ENCODE data around the gene LIN9.
"Not testable (repeated sequence)": the region's sequence is repeated elsewhere in the genome, so short reads cannot be mapped to it uniquely, and the experiment has no call there.

The LIN9 gene

DNA sequence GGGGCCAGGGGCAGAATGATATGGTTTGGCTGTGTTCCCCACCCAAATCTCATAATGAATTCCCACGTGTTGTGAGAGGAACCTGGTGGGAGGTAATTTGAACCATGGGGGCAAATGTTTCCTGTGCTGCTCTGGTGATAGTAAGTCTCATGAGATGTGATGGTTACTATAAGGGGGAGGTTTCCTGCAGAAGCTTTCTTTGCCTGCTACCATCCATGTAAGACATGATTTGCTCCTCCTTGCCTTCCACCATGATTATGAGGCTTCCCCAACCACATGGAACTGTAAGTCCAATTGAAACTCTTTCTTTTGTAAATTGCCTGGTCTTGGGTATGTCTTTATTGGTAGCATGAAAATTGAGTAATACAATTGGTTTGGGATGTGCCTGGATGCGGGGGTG, 33.7 kb upstream of the LIN9 start:
- no peak for TF ChIP-seq JUND (IDR thresholded peaks at IDR 0.05; ENCODE audit: low read depth)
- in situ Hi-C loops (cut with HindIII; ENCODE audit: low pct_unique_long_range_greater_than_20kb, low sequenced_read_pairs), result no loop called here
- no peak for DNase-seq (ENCODE audit: low read depth in 1 of 2, low spot score in 1 of 2)

DNA sequence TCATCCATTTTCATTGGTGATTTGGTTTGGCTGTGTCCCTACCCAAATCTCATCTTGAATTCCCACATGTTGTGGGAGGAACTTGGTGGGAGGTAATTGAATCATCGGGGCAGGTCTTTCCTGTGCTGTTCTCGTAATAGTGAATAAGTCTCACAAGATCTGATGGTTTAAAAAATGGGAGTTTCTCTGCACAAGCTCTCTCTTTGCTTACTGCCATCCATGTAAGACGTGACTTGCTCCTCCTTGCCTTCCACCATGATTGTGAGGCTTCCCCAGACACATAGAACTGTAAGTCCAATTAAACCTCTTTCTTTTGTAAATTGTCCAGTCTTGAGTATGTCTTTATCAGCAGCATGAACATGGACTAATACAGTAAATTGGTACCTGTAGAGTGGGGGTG, 31.1 kb upstream of the LIN9 start:
- in situ Hi-C loops (cut with HindIII; ENCODE audit: low pct_unique_long_range_greater_than_20kb, low sequenced_read_pairs); DNase-seq (ENCODE audit: low read depth in 1 of 2, low spot score in 1 of 2): not testable (repeated sequence)

DNA sequence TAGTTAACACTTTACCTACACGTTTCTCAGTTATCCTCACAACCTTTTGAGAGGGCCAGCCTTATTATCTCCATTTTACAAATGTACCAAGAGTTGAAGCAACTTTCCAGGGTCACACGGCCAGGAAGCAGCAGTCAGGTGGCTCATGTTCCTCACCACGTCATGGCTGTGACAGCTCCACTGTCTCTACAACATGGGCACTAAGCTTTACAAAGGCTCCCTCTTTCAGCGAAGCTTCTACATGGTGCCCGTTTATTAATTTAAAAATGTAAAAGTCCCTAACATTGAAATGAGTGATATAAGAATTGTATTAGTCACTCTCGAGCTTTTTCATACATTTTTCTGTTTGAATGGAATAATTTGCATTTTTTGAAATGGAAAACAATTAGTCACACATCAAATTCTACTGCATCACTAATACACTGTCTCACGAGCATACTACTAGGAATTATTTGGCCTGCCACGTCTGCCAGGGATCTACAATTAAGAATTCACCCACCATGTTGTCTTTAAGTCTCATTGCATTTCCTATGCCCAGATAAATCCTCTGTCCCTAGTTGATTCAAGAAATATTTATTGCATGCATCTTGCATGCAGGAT, 28.4 kb upstream of the LIN9 start:
- DNase-seq (ENCODE audit: low read depth in 1 of 2, low spot score in 1 of 2), result no peak
- in situ Hi-C loops (cut with HindIII; ENCODE audit: low pct_unique_long_range_greater_than_20kb, low sequenced_read_pairs), result no loop called here
- TF ChIP-seq JUND (IDR thresholded peaks at IDR 0.05; ENCODE audit: low read depth), result no peak

DNA sequence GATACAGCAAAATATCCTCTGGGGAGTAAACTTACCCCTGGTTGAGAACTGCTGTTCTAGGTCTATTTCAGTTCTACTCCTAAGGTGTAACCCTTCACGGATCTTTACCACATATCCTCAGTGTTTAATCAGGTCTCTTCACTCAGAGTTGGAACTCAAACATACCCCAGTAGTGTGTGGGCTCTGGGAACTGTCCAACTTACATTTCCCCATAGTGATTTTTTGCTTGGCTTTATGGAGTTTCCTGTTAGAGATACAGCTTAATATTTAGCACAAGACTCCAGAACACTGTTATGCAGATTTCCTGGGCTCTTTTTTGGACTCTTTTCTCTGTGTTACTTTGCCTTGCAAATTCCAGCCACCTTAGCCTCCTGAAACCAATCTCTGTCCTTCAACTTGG, 26.7 kb upstream of the LIN9 start:
- no peak for DNase-seq (ENCODE audit: low read depth in 1 of 2, low spot score in 1 of 2)
- TF ChIP-seq JUND (IDR thresholded peaks at IDR 0.05; ENCODE audit: low read depth), result no peak
- in situ Hi-C loops (cut with HindIII; ENCODE audit: low pct_unique_long_range_greater_than_20kb, low sequenced_read_pairs), result no loop called here

DNA sequence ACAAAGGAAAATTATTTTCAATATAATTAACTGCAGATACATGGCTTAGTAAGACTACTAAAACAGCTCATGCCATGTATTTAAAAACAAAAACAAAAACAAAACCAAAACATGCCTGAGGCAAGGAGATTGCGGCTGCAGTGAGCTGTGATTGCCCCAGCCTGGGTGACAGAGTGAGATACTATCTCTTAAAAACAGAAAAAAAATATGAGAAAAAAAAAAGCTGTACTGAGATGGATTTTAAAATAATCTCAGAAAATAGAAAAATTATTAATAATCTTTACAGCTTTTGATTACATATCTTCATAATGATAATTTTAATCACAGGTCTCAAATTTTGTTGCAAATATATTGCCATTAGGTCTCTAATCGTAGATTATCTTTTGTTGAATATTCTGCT, 24.0 kb upstream of the LIN9 start:
- TF ChIP-seq JUND (IDR thresholded peaks at IDR 0.05; ENCODE audit: low read depth), result no peak
- DNase-seq (ENCODE audit: low read depth in 1 of 2, low spot score in 1 of 2), result no peak
- in situ Hi-C loops (cut with HindIII; ENCODE audit: low pct_unique_long_range_greater_than_20kb, low sequenced_read_pairs), result no loop called here

DNA sequence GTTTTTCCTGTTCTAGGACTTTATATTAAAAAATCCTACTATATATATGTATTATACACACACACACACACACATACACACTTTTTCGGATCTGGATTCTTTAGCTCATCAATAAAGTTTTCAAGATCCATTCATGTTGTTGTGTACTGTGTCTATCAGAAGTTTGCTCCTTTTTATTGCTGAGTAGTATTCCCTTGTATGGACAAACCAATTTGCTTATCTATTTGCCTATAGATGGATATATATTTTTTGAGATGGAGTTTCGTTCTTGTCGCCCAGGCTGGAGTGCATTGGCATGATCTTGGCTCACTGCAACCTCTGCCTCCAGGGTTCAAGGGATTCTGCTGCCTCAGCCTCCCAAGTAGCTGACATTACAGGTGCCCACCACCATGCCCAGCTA, 20.3 kb upstream of the LIN9 start:
- in situ Hi-C loops (cut with HindIII; ENCODE audit: low pct_unique_long_range_greater_than_20kb, low sequenced_read_pairs), result no loop called here
- no peak for DNase-seq (ENCODE audit: low read depth in 1 of 2, low spot score in 1 of 2)
- no peak for TF ChIP-seq JUND (IDR thresholded peaks at IDR 0.05; ENCODE audit: low read depth)

DNA sequence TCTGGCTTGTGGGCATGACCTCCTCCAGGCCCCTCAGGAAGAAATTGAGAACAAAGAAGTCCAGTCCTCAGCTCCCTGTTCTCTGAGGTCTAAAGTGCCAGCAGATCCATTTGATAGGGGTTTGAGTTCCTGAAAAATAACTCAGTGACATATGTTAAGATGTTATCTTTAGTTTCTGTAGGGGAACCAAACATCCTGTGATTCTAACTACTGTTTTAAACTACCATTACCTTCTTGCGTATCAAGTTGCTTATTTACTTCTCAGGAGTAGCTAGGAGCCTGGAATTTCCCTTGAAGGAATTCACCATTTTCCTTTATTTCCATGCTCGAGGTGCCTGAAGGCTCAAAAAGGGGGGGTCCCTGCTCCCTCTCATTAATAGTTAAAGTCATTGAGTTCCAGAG, 18.8 kb upstream of the LIN9 start:
- in situ Hi-C loops (cut with HindIII; ENCODE audit: low pct_unique_long_range_greater_than_20kb, low sequenced_read_pairs), result no loop called here
- DNase-seq (ENCODE audit: low read depth in 1 of 2, low spot score in 1 of 2), result no peak

DNA sequence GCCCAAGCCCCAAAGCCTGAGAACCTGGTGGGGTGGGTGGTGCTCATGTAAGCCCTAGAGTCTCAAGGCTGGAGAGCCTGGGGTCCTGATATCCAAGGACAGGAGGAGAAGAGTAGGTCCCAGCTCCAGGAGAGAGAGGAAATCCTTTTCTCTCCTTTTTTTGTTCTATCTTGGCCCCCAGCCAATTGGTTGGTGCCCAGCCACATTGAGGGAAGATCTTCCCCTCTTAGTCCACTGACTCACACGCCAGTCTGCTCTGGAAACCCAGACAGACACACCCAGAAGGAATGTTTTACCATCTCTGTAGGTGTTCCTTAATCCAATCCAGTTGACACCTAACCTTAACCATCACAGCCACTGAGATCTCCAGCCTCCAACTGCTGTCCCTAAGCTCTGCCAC, 16.2 kb upstream of the LIN9 start:
- in situ Hi-C loops (cut with HindIII; ENCODE audit: low pct_unique_long_range_greater_than_20kb, low sequenced_read_pairs), result no loop called here
- DNase-seq (ENCODE audit: low read depth in 1 of 2, low spot score in 1 of 2), result no peak
- no peak for TF ChIP-seq JUND (IDR thresholded peaks at IDR 0.05; ENCODE audit: low read depth)

More for the DNA sequence above, 18.8 kb upstream of the LIN9 start:
- no peak for TF ChIP-seq JUND (IDR thresholded peaks at IDR 0.05; ENCODE audit: low read depth)

DNA sequence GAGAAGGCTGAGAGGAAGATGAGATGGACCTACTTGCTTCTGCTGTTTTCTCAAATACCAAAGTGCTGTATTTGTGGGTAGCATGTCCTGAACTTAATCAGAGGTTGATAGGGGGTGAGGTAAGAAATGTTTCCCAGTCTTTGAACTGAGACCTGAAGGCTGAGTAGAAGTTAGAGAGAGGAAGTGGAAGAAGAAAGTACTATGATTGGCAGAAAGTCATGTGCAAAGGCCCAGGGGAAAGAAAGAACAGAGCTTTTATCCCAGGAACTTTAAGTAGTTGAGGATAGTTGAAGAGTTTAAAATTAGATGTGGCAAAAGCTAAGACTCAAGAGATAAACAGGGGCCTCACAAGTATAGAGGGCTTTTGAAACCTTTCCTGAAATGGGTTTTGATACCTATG, 15.5 kb upstream of the LIN9 start:
- no peak for TF ChIP-seq JUND (IDR thresholded peaks at IDR 0.05; ENCODE audit: low read depth)
- DNase-seq (ENCODE audit: low read depth in 1 of 2, low spot score in 1 of 2), result no peak
- in situ Hi-C loops (cut with HindIII; ENCODE audit: low pct_unique_long_range_greater_than_20kb, low sequenced_read_pairs), result no loop called here

DNA sequence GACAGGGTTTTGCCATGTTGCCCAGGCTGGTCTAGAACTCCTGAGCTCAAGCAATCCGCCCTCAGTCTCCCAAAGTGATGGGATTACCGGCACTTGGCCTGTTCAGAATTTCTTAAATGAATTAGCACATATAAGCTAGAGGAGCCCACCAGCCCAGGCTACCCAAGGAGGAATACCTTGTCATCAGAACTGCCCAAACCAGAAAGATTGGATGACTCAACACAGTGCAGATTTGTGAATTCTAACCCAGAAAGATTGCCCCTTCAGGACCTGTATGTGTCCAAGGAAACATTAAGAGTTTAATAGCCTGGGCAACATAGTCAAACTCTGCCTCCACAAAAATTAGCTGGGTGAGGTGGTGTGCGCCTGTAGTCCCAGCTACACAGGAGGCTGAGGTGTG, 14.0 kb upstream of the LIN9 start:
- no peak for TF ChIP-seq JUND (IDR thresholded peaks at IDR 0.05; ENCODE audit: low read depth)
- peak in 1 of 2 experiments; percentile 30 for DNase-seq (ENCODE audit: low read depth in 1 of 2, low spot score in 1 of 2)
- in situ Hi-C loops (cut with HindIII; ENCODE audit: low pct_unique_long_range_greater_than_20kb, low sequenced_read_pairs), result no loop called here

DNA sequence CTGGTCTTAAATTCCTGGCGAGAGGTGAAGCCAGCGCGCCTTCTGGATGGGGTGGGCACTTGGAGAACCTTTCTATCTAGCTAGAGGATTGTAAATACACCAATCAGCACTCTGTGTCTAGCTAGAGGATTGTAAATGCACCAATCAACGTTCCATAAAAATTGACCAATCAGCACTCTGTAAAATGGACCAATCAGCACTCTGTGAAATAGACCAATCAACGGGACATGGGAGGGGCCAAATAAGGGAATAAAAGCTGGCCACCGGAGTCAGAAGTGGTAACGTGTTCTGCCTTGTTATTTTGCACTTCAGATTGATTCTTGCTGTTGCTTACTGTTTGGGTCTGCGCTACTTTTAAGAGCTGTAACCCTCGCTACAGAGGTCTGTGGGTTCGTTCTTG, 12.0 kb upstream of the LIN9 start:
- in situ Hi-C loops (cut with HindIII; ENCODE audit: low pct_unique_long_range_greater_than_20kb, low sequenced_read_pairs), result no loop called here
- peak in 1 of 2 experiments; percentile 23 for DNase-seq (ENCODE audit: low read depth in 1 of 2, low spot score in 1 of 2)
- TF ChIP-seq JUND (IDR thresholded peaks at IDR 0.05; ENCODE audit: low read depth), result no peak

DNA sequence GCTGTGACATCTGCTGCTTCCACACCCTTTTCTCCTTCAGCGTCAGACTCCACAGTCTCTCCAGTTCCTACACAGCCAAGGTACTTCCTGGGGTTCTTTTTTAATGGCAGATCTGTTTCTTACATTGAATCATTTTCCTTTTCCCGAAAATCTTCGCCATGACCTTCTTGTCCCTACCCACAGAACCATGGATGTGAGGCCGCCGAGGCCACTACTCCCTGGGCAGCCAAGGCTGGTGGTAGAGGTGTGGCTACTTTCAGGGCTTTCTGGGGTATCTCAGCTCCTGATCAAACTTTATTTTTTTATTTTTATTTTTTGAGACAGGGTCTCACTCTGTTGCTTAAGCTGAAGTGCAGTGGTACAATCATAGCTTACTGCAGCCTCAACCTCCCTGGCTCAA, 9.5 kb upstream of the LIN9 start:
- in situ Hi-C loops (cut with HindIII; ENCODE audit: low pct_unique_long_range_greater_than_20kb, low sequenced_read_pairs), result no loop called here
- no peak for DNase-seq (ENCODE audit: low read depth in 1 of 2, low spot score in 1 of 2)
- no peak for TF ChIP-seq JUND (IDR thresholded peaks at IDR 0.05; ENCODE audit: low read depth)

DNA sequence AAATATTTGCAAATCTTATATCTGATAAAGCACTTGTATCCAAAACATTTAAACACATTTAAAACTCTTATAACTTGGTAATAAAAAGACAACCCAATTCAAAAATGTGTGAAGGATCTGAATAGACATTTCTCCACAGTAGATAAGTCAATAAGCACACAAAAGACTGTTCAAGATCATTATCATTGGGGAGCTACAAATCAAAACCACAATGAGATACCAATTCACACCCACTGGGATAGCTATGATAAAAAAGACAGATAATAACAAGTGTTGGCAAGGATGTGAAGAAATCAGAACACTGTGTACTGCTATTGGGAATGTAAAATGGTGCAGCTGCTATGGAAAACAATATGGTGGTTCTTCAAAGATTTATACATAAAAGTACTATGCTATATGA, 5.1 kb upstream of the LIN9 start:
- in situ Hi-C loops (cut with HindIII; ENCODE audit: low pct_unique_long_range_greater_than_20kb, low sequenced_read_pairs), result no loop called here
- no peak for TF ChIP-seq JUND (IDR thresholded peaks at IDR 0.05; ENCODE audit: low read depth)
- no peak for DNase-seq (ENCODE audit: low read depth in 1 of 2, low spot score in 1 of 2)

DNA sequence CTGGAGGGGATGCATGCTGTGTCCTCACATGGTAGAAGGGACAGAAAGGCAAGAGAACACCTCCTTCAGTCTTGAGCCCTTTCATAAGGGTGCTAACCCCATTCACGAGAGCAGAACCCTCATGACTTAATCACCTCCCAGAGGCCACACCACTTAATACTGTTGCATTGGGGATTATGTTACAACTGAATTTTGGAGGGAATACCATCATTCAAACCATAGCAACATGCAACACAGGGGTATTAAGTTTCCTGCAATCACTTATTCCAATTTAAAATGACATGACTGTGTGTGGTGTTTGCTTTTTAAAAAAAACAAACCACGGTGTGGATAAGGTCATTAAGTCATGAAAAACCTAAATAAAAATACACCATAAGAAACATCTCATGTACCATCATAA, 3.1 kb upstream of the LIN9 start:
- in situ Hi-C loops (cut with HindIII; ENCODE audit: low pct_unique_long_range_greater_than_20kb, low sequenced_read_pairs), result no loop called here
- no peak for TF ChIP-seq JUND (IDR thresholded peaks at IDR 0.05; ENCODE audit: low read depth)
- DNase-seq (ENCODE audit: low read depth in 1 of 2, low spot score in 1 of 2), result no peak

Measured in T47D (cell line).